ENCODE results near the gene MICU1.
A peak's percentile ranks its signal among the peaks of the same experiment; 100 is the strongest.
"Not testable (repeated sequence)": the region's sequence is repeated elsewhere in the genome, so short reads cannot be mapped to it uniquely, and the experiment has no call there.

The MICU1 gene, protein sequence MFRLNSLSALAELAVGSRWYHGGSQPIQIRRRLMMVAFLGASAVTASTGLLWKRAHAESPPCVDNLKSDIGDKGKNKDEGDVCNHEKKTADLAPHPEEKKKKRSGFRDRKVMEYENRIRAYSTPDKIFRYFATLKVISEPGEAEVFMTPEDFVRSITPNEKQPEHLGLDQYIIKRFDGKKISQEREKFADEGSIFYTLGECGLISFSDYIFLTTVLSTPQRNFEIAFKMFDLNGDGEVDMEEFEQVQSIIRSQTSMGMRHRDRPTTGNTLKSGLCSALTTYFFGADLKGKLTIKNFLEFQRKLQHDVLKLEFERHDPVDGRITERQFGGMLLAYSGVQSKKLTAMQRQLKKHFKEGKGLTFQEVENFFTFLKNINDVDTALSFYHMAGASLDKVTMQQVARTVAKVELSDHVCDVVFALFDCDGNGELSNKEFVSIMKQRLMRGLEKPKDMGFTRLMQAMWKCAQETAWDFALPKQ

GRCh38 chr10:72625608-72626443 lies at the start of gene MICU1:
Gene MICU1 (minus strand): TSS chr10:72626079. CDS start chr10:72566793, 59,286 bp downstream.
- DNase-seq (ENCODE audit: low read depth) = peak; percentile 89

DNA sequence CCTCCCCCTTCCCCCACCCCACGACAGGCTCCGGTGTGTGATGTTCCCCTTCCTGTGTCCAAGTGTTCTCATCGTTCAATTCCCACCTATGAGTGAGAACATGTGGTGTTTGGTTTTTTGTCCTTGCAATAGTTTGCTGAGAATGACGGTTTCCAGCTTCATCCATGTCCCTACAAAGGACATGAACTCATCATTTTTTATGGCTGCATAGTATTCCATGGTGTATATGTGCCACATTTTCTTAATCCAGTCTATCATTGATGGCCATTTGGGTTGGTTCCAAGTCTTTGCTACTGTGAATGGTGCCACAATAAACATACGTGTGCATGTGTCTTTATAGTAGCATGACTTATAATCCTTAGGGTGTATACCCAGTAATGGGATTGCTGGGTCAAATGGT lies 48.3 kb upstream of the MICU1 start:
- DNase-seq (ENCODE audit: low read depth) = not testable (repeated sequence)

DNA sequence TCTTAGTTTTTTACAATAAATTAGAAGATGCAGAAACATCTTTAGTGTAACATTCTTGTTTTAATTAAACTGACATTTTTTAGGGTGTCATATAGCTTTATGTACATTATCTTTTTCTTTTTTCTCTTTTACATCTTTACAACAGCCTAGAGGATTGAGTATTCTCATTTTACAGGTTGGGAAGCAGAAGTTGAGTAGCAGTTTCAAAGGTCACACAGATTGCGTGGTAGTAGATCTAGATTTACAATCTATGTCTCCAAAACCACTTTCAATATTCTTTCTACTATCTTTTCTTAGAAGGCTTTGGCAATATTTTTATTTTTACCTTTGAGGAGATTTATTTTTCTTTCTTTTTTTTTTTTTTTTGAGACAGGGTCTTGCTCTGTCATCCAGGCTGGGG lies 47.4 kb upstream of the MICU1 start:
- no peak for DNase-seq (ENCODE audit: low read depth)

GRCh38 chr10:72667207-72667864 lies 41.5 kb upstream of the MICU1 start:
- DNase-seq (ENCODE audit: low read depth) = no peak

- DNase-seq (ENCODE audit: low read depth) = no peak
These were observed 40.0 kb upstream of the MICU1 start for GRCh38 chr10:72665925-72666324.

GRCh38 chr10:72663971-72664370 lies 38.1 kb upstream of the MICU1 start:
- DNase-seq (ENCODE audit: low read depth) = no peak

GRCh38 chr10:72661431-72661830 lies 35.6 kb upstream of the MICU1 start:
- no peak for DNase-seq (ENCODE audit: low read depth)

- no peak for DNase-seq (ENCODE audit: low read depth)
These were observed 34.3 kb upstream of the MICU1 start for GRCh38 chr10:72660220-72660619.

- no peak for DNase-seq (ENCODE audit: low read depth)
These were observed 33.8 kb upstream of the MICU1 start for GRCh38 chr10:72659694-72660093.

GRCh38 chr10:72658696-72659400 lies 33.0 kb upstream of the MICU1 start:
- no peak for DNase-seq (ENCODE audit: low read depth)

GRCh38 chr10:72654720-72655119 lies 28.8 kb upstream of the MICU1 start:
- DNase-seq (ENCODE audit: low read depth) = no peak

GRCh38 chr10:72653383-72654096 lies 27.7 kb upstream of the MICU1 start:
- DNase-seq (ENCODE audit: low read depth) = no peak

- no peak for DNase-seq (ENCODE audit: low read depth)
These were observed 23.4 kb upstream of the MICU1 start for GRCh38 chr10:72649291-72649690.

DNA sequence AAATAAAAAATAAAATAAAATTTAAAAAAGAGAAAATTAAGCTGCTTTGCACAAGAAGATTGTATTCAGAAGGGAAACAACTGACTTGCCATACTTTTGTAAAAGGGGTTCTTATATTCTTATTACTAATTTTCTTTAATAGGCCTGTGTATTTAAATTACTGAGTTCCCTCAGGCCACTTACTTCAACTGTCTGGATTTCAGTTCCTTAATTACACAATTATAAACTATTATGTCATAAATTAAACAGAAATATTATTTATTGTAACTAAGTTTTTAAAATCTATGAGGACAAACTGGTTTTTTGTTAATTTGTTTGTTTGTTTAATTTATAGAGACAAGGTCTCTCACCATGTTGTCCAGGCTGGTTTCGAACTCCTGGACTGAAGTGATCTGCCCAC lies 22.4 kb upstream of the MICU1 start:
- DNase-seq (ENCODE audit: low read depth) = no peak

GRCh38 chr10:72646971-72647370 lies 21.1 kb upstream of the MICU1 start:
- not testable (repeated sequence) for DNase-seq (ENCODE audit: low read depth)

GRCh38 chr10:72645263-72645858 lies 19.5 kb upstream of the MICU1 start:
- DNase-seq (ENCODE audit: low read depth) = no peak

GRCh38 chr10:72642318-72642717 lies 16.4 kb upstream of the MICU1 start:
- no peak for DNase-seq (ENCODE audit: low read depth)

DNA sequence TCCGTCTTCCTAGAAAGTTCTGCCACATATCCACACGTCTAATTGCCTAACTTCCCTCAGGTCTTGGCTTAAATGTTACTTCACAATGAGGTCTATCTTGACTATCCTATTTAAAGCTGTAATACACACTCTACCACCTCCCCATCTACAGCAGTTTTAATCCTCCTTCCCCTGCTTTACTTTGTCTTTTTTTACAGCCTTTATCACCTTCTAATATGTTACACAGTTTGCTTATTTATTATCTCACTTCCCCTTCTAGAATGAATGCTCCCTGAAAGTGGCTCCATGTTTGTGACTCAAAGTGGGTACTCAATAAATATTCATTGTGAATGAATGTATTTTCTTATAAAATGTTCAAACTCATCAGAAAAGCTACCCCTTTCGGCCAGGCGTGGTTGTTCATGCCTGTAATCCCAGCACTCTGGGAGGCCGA lies 13.6 kb upstream of the MICU1 start:
- no peak for DNase-seq (ENCODE audit: low read depth)

- DNase-seq (ENCODE audit: low read depth) = no peak
These were observed 12.9 kb upstream of the MICU1 start for GRCh38 chr10:72638586-72639440.

GRCh38 chr10:72637398-72637857 lies 11.5 kb upstream of the MICU1 start:
- no peak for DNase-seq (ENCODE audit: low read depth)

Data from stimulated activated CD8-positive, alpha-beta memory T cell treated with anti-CD3 and anti-CD28 coated beads, Interleukin-12 subunit alpha, Interleukin-12 subunit beta, amount 100 ng/mL, for 1 hour (primary cell).